Endothelial cell of umbilical vein (primary cell): Measurements from ENCODE around the gene PALB2. TPM values are rescaled to one million over a fixed set of nuclear protein-coding genes. Genes with fewer than 3 reads are reported as not detected.

Experiments used
- BruUV-seq: library from RNA; stranded (reverse); fragments of 400-500 nt; replicated peaks from 2 replicates; lab custom pipeline; 2021; lab: Mats Ljungman, UMichigan
- CTCF ChIA-PET: fragments of 300-600, 350-600 bp; sonication (Branson Sonifier 250); formaldehyde crosslinking; loops from one replicate; lab custom pipeline; 2021; ENCODE audit warnings: antibody characterized with exemption, inconsistent platforms; lab: Charles Lee
- POLR2A ChIA-PET: fragments of 300-600, 350-600 bp; sonication (Branson Sonifier 250); formaldehyde crosslinking; loops from one replicate; lab custom pipeline; 2021; ENCODE audit warnings: antibody characterized with exemption, inconsistent platforms; lab: Charles Lee
- DNase-seq: peaks from one replicate; pipeline ENCODE4 v3.0.0-alpha.2; 2011; ENCODE audit warnings: low read depth, low spot score
- FAIRE-seq: peaks from 2 replicates; lab custom pipeline; 2011; peaks lifted over from hg19 to GRCh38; lab: Jason Lieb, UNC
- H2AFZ ChIP-seq: 2 replicates; pipeline ENCODE4 v1.6.0; 2012; ENCODE audit warnings: low read depth, low read length, control low read depth, inconsistent platforms
- H3K27ac ChIP-seq: 2 replicates; pipeline ENCODE4 v1.5.1; 2011; ENCODE audit warnings: low read depth, mild to moderate bottlenecking, control low read depth, low read length, moderate library complexity; ENCODE audit not compliant: insufficient read depth
- H3K27me3 ChIP-seq, 2 experiments: 2 replicates each; pipeline versions ENCODE4 v1.6.0 to v1.6.1; 2011; ENCODE audit warnings: low read length in 2 of 2, mixed read lengths in 1 of 2; ENCODE audit not compliant: control insufficient read depth in 2 of 2, insufficient read depth in 2 of 2
- H3K36me3 ChIP-seq, 2 experiments: 2 replicates in 1 of 2; 3 replicates in 1 of 2; pipeline ENCODE4 v1.5.1; 2011; ENCODE audit warnings: low read length in 2 of 2, mild to moderate bottlenecking in 1 of 2, moderate library complexity in 1 of 2; ENCODE audit not compliant: control insufficient read depth in 2 of 2, insufficient read depth in 2 of 2; ENCODE audit errors: extremely low read depth in 1 of 2
- H3K4me1 ChIP-seq: 3 replicates; pipeline ENCODE4 v1.5.1; 2011; ENCODE audit warnings: mild to moderate bottlenecking, low read length; ENCODE audit not compliant: control insufficient read depth, insufficient read depth; ENCODE audit errors: extremely low read depth
- H3K4me2 ChIP-seq: 2 replicates; pipeline ENCODE4 v1.6.1; 2011; ENCODE audit warnings: low read length, control low read depth, mixed read lengths; ENCODE audit not compliant: insufficient read depth
- H3K4me3 ChIP-seq, 3 experiments: fragments of 200-600 bp in 1 of 3; sonication (generic), shearing (Covaris generic) in 1 of 3; replicated peaks in 1 of 3; 2 replicates each; pipeline ENCODE4 v1.5.1; 2011 to 2016; ENCODE audit warnings: control low read depth in 3 of 3, low read length in 3 of 3, mild to moderate bottlenecking in 2 of 3, inconsistent platforms in 1 of 3, low read depth in 1 of 3, moderate library complexity in 1 of 3; ENCODE audit not compliant: insufficient read depth in 1 of 3
- H3K79me2 ChIP-seq: 2 replicates; pipeline ENCODE4 v1.6.0; 2012; ENCODE audit warnings: low read length, inconsistent platforms; ENCODE audit not compliant: control insufficient read depth, insufficient read depth
- H3K9ac ChIP-seq: replicated peaks from 2 replicates; pipeline ENCODE3; 2011; ENCODE audit warnings: low read length, control low read depth; ENCODE audit not compliant: insufficient read depth; ENCODE audit errors: extremely low read depth
- H3K9me1 ChIP-seq: replicated peaks from 3 replicates; pipeline ENCODE4 v1.6.0; 2011; ENCODE audit warnings: mild to moderate bottlenecking, low read length; ENCODE audit not compliant: control insufficient read depth, insufficient read depth; ENCODE audit errors: extremely low read depth
- H3K9me3 ChIP-seq: replicated peaks from 2 replicates; pipeline ENCODE4 v1.5.1; 2012; ENCODE audit warnings: low read length, inconsistent platforms; ENCODE audit not compliant: control insufficient read depth, insufficient read depth
- H4K20me1 ChIP-seq: replicated peaks from 2 replicates; pipeline ENCODE3; 2011; ENCODE audit warnings: mild to moderate bottlenecking, low read length; ENCODE audit not compliant: control insufficient read depth, insufficient read depth; ENCODE audit errors: extremely low read depth
- EZH2 ChIP-seq: IDR thresholded peaks from 2 replicates; pipeline ENCODE4 v1.6.1; 2012; ENCODE audit warnings: borderline replicate concordance, low read depth, mild to moderate bottlenecking, moderate library complexity, low read length, inconsistent platforms; ENCODE audit not compliant: severe bottlenecking
- FOS ChIP-seq: IDR thresholded peaks from 2 replicates; pipeline ENCODE4 v1.6.1; 2011; ENCODE audit warnings: mild to moderate bottlenecking, low read length, moderate library complexity, borderline replicate concordance; ENCODE audit not compliant: insufficient read depth
- GATA2 ChIP-seq: IDR thresholded peaks from 2 replicates; pipeline ENCODE4 v1.7.0; 2011; ENCODE audit warnings: low read depth, mild to moderate bottlenecking, moderate library complexity, mixed read lengths, low read length; ENCODE audit not compliant: insufficient read length, insufficient read depth
- MYC ChIP-seq: IDR thresholded peaks from one replicate; pipeline ENCODE4 v1.6.1; 2011; ENCODE audit warnings: mild to moderate bottlenecking, low read depth, low read length
- POLR2A ChIP-seq: IDR thresholded peaks from 2 replicates; pipeline ENCODE4 v1.6.1; 2012; ENCODE audit warnings: low read depth, mild to moderate bottlenecking, control low read depth, low read length
- POLR2AphosphoS5 ChIP-seq: IDR thresholded peaks from 2 replicates; pipeline ENCODE4 v1.6.1; 2012; ENCODE audit warnings: low read depth, mild to moderate bottlenecking, control low read depth, low read length, moderate library complexity; ENCODE audit not compliant: insufficient read depth
- dilution Hi-C: fragments of 300-500 bp; cut with MboI; formaldehyde crosslinking; loops from one replicate; pipeline ENCODE4 v1.15.0; 2019; ENCODE audit warnings: low sequenced_read_pairs; ENCODE audit not compliant: extremely low pct_ligation_motif_present
- intact Hi-C: fragments of 100-400 bp; cut with micrococcal nuclease; formaldehyde crosslinking; loops from one replicate; pipeline ENCODE4 v1.10.0; 2022
- polyA plus RNA-seq, 4 experiments: library from polyadenylated mRNA; depleted of rRNA in 3 of 4; stranded (reverse) in 3 of 4; unstranded in 1 of 4; fragments of >200 nt; gene quantifications; 2 replicates each; pipeline versions ENCODE4 v1.2.1 to v1.2.3, GENCODE V29; 2011 to 2012; ENCODE audit warnings: missing spikeins in 1 of 4
- total RNA-seq: library from RNA; stranded (reverse); gene quantifications from 2 replicates; pipeline ENCODE4 v1.2.3, GENCODE V29; 2021
- TF ChIP-seq, protein P1 (sequence below), 2 donors: IDR thresholded peaks; 1 replicate in 1 of 2; 2 replicates in 1 of 2; pipeline ENCODE4 v1.5.1; 2011; ENCODE audit warnings: low read length in 2 of 2, mild to moderate bottlenecking in 2 of 2, moderate library complexity in 2 of 2, control low read depth in 1 of 2, inconsistent platforms in 1 of 2, low read depth in 1 of 2; ENCODE audit not compliant: insufficient read depth in 1 of 2; ENCODE audit errors: extremely low read depth in 1 of 2

PALB2 gene
- total and polyA plus RNA-seq, 2 donors (not counting 3 experiments of a cell fraction or from before 2014, with no cell fraction given): 5.1 to 15.6 TPM

DNA sequence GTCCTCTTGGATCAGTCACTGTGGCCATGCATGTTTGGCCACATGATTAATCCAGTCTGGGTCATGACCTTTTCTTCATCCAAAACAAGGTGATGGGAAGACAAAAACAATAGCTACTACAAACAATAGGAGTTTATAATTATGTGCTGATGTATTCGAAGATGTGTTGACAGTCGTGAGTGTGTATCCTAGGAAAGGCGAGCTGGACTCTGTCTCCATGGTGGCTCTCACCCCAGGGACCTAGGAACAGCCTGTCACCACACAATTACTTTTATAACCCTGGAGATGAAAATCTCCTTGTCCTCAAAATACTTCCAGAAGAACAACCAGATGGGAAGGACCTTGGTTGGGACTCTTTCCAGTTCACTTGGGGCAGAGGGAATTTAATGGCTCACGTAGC, 27.8 kb upstream of the PALB2 start:
- Histone ChIP-seq H4K20me1 (no peaks in the 10 kb centered on the region), H3K4me1 (peaks cover 20% of the 10 kb centered on the region), H3K4me3 (no peak overlapping the region), H3K9me1 (no peaks in the 10 kb centered on the region), H3K9ac (no peak overlapping the region), H3K4me2 (no peak overlapping the region), H3K79me2 (peaks cover 5% of the 10 kb centered on the region), H3K9me3 (no peaks in the 10 kb centered on the region), H3K27me3 (no peaks in the 10 kb centered on the region), H3K36me3 (peaks cover 23 to 42% of the 10 kb centered on the region in 2 experiments), H3K27ac (peak overlapping the region; percentile 39), H2AFZ (no peak overlapping the region)
- FAIRE-seq (peak; percentile 18), DNase-seq (no peak)
- TF ChIP-seq MYC (no peak), EZH2 (no peak), POLR2AphosphoS5 (no peak), FOS (no peak), GATA2 (no peak), POLR2A (no peak)
- TF ChIP-seq, protein P1, sequence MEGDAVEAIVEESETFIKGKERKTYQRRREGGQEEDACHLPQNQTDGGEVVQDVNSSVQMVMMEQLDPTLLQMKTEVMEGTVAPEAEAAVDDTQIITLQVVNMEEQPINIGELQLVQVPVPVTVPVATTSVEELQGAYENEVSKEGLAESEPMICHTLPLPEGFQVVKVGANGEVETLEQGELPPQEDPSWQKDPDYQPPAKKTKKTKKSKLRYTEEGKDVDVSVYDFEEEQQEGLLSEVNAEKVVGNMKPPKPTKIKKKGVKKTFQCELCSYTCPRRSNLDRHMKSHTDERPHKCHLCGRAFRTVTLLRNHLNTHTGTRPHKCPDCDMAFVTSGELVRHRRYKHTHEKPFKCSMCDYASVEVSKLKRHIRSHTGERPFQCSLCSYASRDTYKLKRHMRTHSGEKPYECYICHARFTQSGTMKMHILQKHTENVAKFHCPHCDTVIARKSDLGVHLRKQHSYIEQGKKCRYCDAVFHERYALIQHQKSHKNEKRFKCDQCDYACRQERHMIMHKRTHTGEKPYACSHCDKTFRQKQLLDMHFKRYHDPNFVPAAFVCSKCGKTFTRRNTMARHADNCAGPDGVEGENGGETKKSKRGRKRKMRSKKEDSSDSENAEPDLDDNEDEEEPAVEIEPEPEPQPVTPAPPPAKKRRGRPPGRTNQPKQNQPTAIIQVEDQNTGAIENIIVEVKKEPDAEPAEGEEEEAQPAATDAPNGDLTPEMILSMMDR (IDR thresholded peaks at IDR 0.05; ENCODE audit: extremely low read depth in 1 of 2, insufficient read depth in 1 of 2, low read depth in 1 of 2, low read length in 2 of 2): no peak
- ChIA-PET CTCF (interaction anchor here (1.3 to 2.7 kb wide), 3 partner anchors 9 to 836 kb away, joined by 5 to 11 read pairs (median 6); partner anchors contain the start of gene PLK1), POLR2A (no interaction called here)
- TSS peak; percentile 3 for BruUV-seq
- dilution Hi-C loops (no loop called here), intact Hi-C loops (no loop called here)
